Measurements from ENCODE around the gene ZNF469.
"Not testable (repeated sequence)": the region's sequence is repeated elsewhere in the genome, so short reads cannot be mapped to it uniquely, and the experiment has no call there.

The ZNF469 gene

DNA sequence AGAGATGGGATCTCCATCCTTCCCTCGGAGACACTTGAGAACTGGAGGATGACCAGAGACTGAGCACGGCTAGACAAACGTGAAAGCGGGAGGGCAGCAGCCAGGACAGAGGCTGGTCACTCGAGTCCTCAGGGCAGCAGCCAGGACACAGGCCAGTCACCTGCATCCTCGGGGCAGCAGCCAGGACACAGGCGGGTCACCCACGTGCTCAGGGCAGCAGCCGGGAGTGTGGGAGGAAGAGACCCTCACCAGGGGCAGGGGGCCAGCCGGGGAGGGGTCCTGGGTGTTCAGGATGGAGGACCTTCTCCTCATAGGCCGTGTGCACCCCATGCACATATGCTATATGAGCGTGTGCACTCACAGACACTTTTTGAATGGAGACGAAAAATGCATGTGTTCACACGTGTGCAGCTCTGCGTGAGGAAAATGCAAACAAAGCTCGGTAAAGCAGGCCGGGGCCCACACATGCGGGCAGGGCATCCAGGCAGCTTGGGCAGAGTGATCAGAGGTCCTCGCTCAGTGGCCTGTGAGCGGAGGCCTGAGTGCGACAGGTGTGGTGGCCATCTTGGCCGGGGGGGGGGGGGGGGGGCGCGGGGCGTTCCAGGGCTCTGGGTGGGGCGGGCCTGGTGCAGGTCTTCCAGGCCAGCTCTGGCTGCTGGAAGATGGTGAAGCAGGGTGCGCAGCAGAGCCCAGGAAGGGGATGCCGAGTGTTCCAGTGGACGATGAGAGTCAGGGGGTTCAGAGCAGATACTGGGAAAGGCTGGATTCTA is 26.7 kb downstream of the ZNF469 start:
- no peaks in the 10 kb centered on the region for H3K36me3 ChIP-seq (ENCODE audit: control insufficient read depth, insufficient read depth, low read length)
- no peaks in the 10 kb centered on the region for H3K4me1 ChIP-seq (ENCODE audit: control insufficient read depth, insufficient read depth, low read length)
- no peak overlapping the region for H3K4me3 ChIP-seq (ENCODE audit: low read depth, low read length)
- no peak overlapping the region for H3K9ac ChIP-seq (ENCODE audit: low read length)
- H3K27me3 ChIP-seq (ENCODE audit: control insufficient read depth, insufficient read depth, low read length), result no peaks in the 10 kb centered on the region
- H3K27ac ChIP-seq (ENCODE audit: low read depth, low read length), result no peak overlapping the region
- no peaks in the 10 kb centered on the region for H3K9me3 ChIP-seq (ENCODE audit: control insufficient read depth, insufficient read depth, low read depth, low read length)

GRCh38 chr16:88410297-88410968 is 27.7 kb downstream of the ZNF469 start:
- H3K4me1 ChIP-seq (ENCODE audit: control insufficient read depth, insufficient read depth, low read length); H3K9ac ChIP-seq (ENCODE audit: low read length); H3K27ac ChIP-seq (ENCODE audit: low read depth, low read length); H3K4me3 ChIP-seq (ENCODE audit: low read depth, low read length); H3K9me3 ChIP-seq (ENCODE audit: control insufficient read depth, insufficient read depth, low read depth, low read length); H3K36me3 ChIP-seq (ENCODE audit: control insufficient read depth, insufficient read depth, low read length); H3K27me3 ChIP-seq (ENCODE audit: control insufficient read depth, insufficient read depth, low read length): not testable (repeated sequence)

GRCh38 chr16:88411951-88412576 is 29.3 kb downstream of the ZNF469 start:
- no peak overlapping the region for H3K27ac ChIP-seq (ENCODE audit: low read depth, low read length)
- no peaks in the 10 kb centered on the region for H3K36me3 ChIP-seq (ENCODE audit: control insufficient read depth, insufficient read depth, low read length)
- H3K4me1 ChIP-seq (ENCODE audit: control insufficient read depth, insufficient read depth, low read length), result no peaks in the 10 kb centered on the region
- H3K9ac ChIP-seq (ENCODE audit: low read length), result no peak overlapping the region
- no peak overlapping the region for H3K4me3 ChIP-seq (ENCODE audit: low read depth, low read length)
- H3K9me3 ChIP-seq (ENCODE audit: control insufficient read depth, insufficient read depth, low read depth, low read length), result no peaks in the 10 kb centered on the region
- no peaks in the 10 kb centered on the region for H3K27me3 ChIP-seq (ENCODE audit: control insufficient read depth, insufficient read depth, low read length)

DNA sequence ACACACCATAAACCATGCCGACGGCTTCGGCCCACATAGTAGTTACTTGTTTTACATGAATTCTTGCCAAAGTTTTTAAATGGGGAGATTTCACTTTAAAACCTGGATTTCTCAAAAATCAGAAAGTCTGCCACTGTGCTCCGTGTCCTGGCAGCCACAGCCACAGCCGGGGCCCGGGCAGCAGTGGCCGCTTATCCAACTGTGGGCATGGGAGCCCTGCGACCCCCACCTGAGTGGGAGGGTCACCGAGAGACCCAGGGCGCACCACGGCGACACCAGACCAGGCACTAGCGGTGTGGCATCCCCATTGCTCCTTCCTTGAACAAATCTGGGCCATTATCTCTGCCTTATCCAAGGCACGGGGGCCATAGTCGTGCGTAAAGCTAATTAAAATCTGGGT is 30.0 kb downstream of the ZNF469 start:
- no peaks in the 10 kb centered on the region for H3K9me3 ChIP-seq (ENCODE audit: control insufficient read depth, insufficient read depth, low read depth, low read length)
- H3K4me3 ChIP-seq (ENCODE audit: low read depth, low read length), result no peak overlapping the region
- H3K36me3 ChIP-seq (ENCODE audit: control insufficient read depth, insufficient read depth, low read length), result no peaks in the 10 kb centered on the region
- no peaks in the 10 kb centered on the region for H3K27me3 ChIP-seq (ENCODE audit: control insufficient read depth, insufficient read depth, low read length)
- H3K9ac ChIP-seq (ENCODE audit: low read length), result no peak overlapping the region
- H3K4me1 ChIP-seq (ENCODE audit: control insufficient read depth, insufficient read depth, low read length), result no peaks in the 10 kb centered on the region
- no peak overlapping the region for H3K27ac ChIP-seq (ENCODE audit: low read depth, low read length)

DNA sequence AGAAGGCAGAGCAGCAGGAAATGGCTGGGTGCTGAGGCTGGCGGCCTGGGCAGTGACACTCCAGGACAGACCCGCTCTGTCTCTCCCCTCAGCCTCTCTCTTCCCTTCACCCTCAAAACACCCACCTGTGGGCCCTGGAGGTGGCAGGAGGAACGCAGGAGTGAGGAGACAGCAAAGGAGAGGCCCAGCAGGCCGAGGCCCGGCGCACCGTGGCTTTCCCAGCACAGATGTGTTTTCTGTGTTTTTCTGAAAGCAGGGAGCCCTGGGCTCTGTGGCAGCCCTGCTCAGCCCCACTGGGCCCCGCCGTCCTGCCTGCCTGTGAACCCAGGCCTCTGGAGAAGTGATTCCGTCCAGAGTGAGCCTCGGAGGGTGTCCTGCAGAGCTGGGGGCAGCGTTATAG is 30.5 kb downstream of the ZNF469 start:
- Histone ChIP-seq H3K36me3 (ENCODE audit: control insufficient read depth, insufficient read depth, low read length) (no peaks in the 10 kb centered on the region), H3K4me3 (ENCODE audit: low read depth, low read length) (no peak overlapping the region)

GRCh38 chr16:88413631-88414030 is 30.9 kb downstream of the ZNF469 start:
- Histone ChIP-seq H3K36me3 (ENCODE audit: control insufficient read depth, insufficient read depth, low read length) (no peaks in the 10 kb centered on the region), H3K9me3 (ENCODE audit: control insufficient read depth, insufficient read depth, low read depth, low read length) (no peaks in the 10 kb centered on the region), H3K27me3 (ENCODE audit: control insufficient read depth, insufficient read depth, low read length) (no peaks in the 10 kb centered on the region), H3K27ac (ENCODE audit: low read depth, low read length) (no peak overlapping the region), H3K4me3 (ENCODE audit: low read depth, low read length) (no peak overlapping the region), H3K4me1 (ENCODE audit: control insufficient read depth, insufficient read depth, low read length) (no peaks in the 10 kb centered on the region), H3K9ac (ENCODE audit: low read length) (no peak overlapping the region)

More for the DNA sequence above, 30.5 kb downstream of the ZNF469 start:
- Histone ChIP-seq H3K9me3 (ENCODE audit: control insufficient read depth, insufficient read depth, low read depth, low read length) (no peaks in the 10 kb centered on the region), H3K4me1 (ENCODE audit: control insufficient read depth, insufficient read depth, low read length) (no peaks in the 10 kb centered on the region), H3K27ac (ENCODE audit: low read depth, low read length) (no peak overlapping the region), H3K9ac (ENCODE audit: low read length) (no peak overlapping the region), H3K27me3 (ENCODE audit: control insufficient read depth, insufficient read depth, low read length) (no peaks in the 10 kb centered on the region)

GRCh38 chr16:88414521-88415380 is 32.0 kb downstream of the ZNF469 start:
- no peaks in the 10 kb centered on the region for H3K36me3 ChIP-seq (ENCODE audit: control insufficient read depth, insufficient read depth, low read length)
- H3K9ac ChIP-seq (ENCODE audit: low read length), result no peak overlapping the region
- no peaks in the 10 kb centered on the region for H3K4me1 ChIP-seq (ENCODE audit: control insufficient read depth, insufficient read depth, low read length)
- no peaks in the 10 kb centered on the region for H3K27me3 ChIP-seq (ENCODE audit: control insufficient read depth, insufficient read depth, low read length)
- H3K9me3 ChIP-seq (ENCODE audit: control insufficient read depth, insufficient read depth, low read depth, low read length), result no peaks in the 10 kb centered on the region
- no peak overlapping the region for H3K4me3 ChIP-seq (ENCODE audit: low read depth, low read length)
- H3K27ac ChIP-seq (ENCODE audit: low read depth, low read length), result no peak overlapping the region

DNA sequence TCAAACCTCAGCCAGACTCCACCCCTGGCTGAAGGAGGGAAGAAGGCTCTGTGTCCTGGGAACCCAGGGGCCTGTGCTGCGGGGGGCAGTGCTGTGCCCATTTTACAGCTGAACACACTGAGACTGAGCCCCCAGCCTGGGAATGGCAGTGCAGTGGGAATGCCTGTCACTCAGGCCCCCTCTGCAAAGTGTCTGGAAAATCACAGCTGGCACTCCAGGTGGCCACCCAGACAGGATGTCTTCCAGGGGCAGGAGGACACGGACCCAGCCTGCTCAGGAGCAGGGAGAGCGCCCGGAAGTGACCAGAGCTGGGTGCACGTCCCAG is 32.6 kb downstream of the ZNF469 start:
- H3K4me1 ChIP-seq (ENCODE audit: control insufficient read depth, insufficient read depth, low read length), result no peaks in the 10 kb centered on the region
- H3K36me3 ChIP-seq (ENCODE audit: control insufficient read depth, insufficient read depth, low read length), result no peaks in the 10 kb centered on the region
- H3K9me3 ChIP-seq (ENCODE audit: control insufficient read depth, insufficient read depth, low read depth, low read length), result no peaks in the 10 kb centered on the region
- no peak overlapping the region for H3K9ac ChIP-seq (ENCODE audit: low read length)
- no peak overlapping the region for H3K4me3 ChIP-seq (ENCODE audit: low read depth, low read length)
- no peaks in the 10 kb centered on the region for H3K27me3 ChIP-seq (ENCODE audit: control insufficient read depth, insufficient read depth, low read length)
- H3K27ac ChIP-seq (ENCODE audit: low read depth, low read length), result no peak overlapping the region

DNA sequence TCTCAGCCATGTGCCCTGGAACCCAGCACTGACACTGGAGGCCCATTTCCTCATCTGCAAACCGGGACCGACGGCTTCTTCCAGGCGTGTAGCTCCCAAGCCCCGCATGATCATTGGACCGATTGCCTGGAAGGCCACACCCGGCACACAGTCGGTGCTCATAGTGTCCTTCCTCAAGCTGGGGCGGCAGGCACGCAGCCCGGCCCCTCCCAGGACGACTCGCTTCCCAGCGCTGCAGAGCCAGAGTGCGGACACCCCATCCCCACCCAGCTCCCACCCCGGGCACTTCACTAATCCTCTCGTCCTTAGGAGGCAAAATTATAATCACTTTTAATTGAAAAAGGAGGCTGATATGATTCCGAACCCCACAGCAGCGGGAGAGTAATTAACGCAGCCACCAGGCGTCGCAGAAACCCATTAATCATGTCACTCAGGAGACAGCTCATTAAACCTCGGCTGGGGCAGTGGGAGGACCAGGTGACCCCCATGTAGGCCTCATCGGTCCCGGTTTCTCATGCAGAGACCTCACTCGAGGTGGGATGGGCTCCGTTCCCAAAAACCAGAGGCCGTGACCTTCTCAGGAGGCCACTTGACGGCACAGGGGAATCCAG is 33.1 kb downstream of the ZNF469 start:
- no peak overlapping the region for H3K9ac ChIP-seq (ENCODE audit: low read length)
- no peak overlapping the region for H3K4me3 ChIP-seq (ENCODE audit: low read depth, low read length)
- H3K4me1 ChIP-seq (ENCODE audit: control insufficient read depth, insufficient read depth, low read length), result no peaks in the 10 kb centered on the region
- H3K27ac ChIP-seq (ENCODE audit: low read depth, low read length), result no peak overlapping the region
- no peaks in the 10 kb centered on the region for H3K27me3 ChIP-seq (ENCODE audit: control insufficient read depth, insufficient read depth, low read length)
- H3K9me3 ChIP-seq (ENCODE audit: control insufficient read depth, insufficient read depth, low read depth, low read length), result no peaks in the 10 kb centered on the region
- H3K36me3 ChIP-seq (ENCODE audit: control insufficient read depth, insufficient read depth, low read length), result no peaks in the 10 kb centered on the region

- Histone ChIP-seq H3K9me3 (ENCODE audit: control insufficient read depth, insufficient read depth, low read depth, low read length) (no peaks in the 10 kb centered on the region), H3K36me3 (ENCODE audit: control insufficient read depth, insufficient read depth, low read length) (no peaks in the 10 kb centered on the region), H3K27me3 (ENCODE audit: control insufficient read depth, insufficient read depth, low read length) (no peaks in the 10 kb centered on the region), H3K27ac (ENCODE audit: low read depth, low read length) (no peak overlapping the region), H3K4me3 (ENCODE audit: low read depth, low read length) (no peak overlapping the region), H3K4me1 (ENCODE audit: control insufficient read depth, insufficient read depth, low read length) (no peaks in the 10 kb centered on the region), H3K9ac (ENCODE audit: low read length) (no peak overlapping the region)
Observed at GRCh38 chr16:88416686-88417085, 33.9 kb downstream of the ZNF469 start.

Data from HUES6 (cell line).